Keratinocyte (primary cell): ENCODE data around the gene TRPM2. TPM values are rescaled to one million over a fixed set of nuclear protein-coding genes. Genes with fewer than 3 reads are reported as not detected.

Experiments
- DNase-seq: peaks from one replicate; pipeline ENCODE4 v3.0.0-alpha.2; 2011; ENCODE audit warnings: low read depth, missing footprints, low spot score
- FAIRE-seq: peaks from 2 replicates; lab custom pipeline; 2011; peaks lifted over from hg19 to GRCh38; lab: Jason Lieb, UNC
- H2AFZ ChIP-seq: 2 replicates; pipeline ENCODE4 v1.6.0; 2012; ENCODE audit warnings: low read length, control low read depth, inconsistent platforms; ENCODE audit not compliant: control insufficient read depth
- H3K27ac ChIP-seq: 2 replicates; pipeline ENCODE4 v1.5.1; 2011; ENCODE audit warnings: low read length; ENCODE audit not compliant: control insufficient read depth, insufficient read depth
- H3K27me3 ChIP-seq: 3 replicates; pipeline ENCODE4 v1.6.0; 2011; ENCODE audit warnings: low read length; ENCODE audit not compliant: control insufficient read depth, insufficient read depth; ENCODE audit errors: extremely low read depth
- H3K36me3 ChIP-seq, 2 experiments: 2 replicates in 1 of 2; 3 replicates in 1 of 2; pipeline ENCODE4 v1.5.1; 2011; ENCODE audit warnings: low read length in 2 of 2, mild to moderate bottlenecking in 1 of 2; ENCODE audit not compliant: control insufficient read depth in 2 of 2, insufficient read depth in 2 of 2; ENCODE audit errors: extremely low read depth in 1 of 2
- H3K4me1 ChIP-seq: 3 replicates; pipeline ENCODE4 v1.5.1; 2011; ENCODE audit warnings: low read length; ENCODE audit not compliant: control insufficient read depth, insufficient read depth; ENCODE audit errors: extremely low read depth
- H3K4me2 ChIP-seq: 3 replicates; pipeline ENCODE4 v1.6.0; 2011; ENCODE audit warnings: low read depth, low read length; ENCODE audit not compliant: control insufficient read depth, insufficient read depth; ENCODE audit errors: extremely low read depth
- H3K4me3 ChIP-seq, 3 experiments: fragments of 200-600 bp in 1 of 3; sonication (generic) in 1 of 3; 2 replicates in 2 of 3; 3 replicates in 1 of 3; pipeline ENCODE4 v1.5.1; 2011 to 2016; ENCODE audit warnings: low read length in 3 of 3, mild to moderate bottlenecking in 3 of 3, control low read depth in 2 of 3, inconsistent platforms in 1 of 3, low read depth in 1 of 3, mixed read lengths in 1 of 3, mixed run types in 1 of 3, moderate library complexity in 1 of 3; ENCODE audit not compliant: control insufficient read depth in 2 of 3, insufficient read depth in 2 of 3; ENCODE audit errors: extremely low read depth in 1 of 3
- H3K79me2 ChIP-seq: 2 replicates; pipeline ENCODE4 v1.6.0; 2012; ENCODE audit warnings: low read length; ENCODE audit not compliant: control insufficient read depth, insufficient read depth
- H3K9ac ChIP-seq: 3 replicates; pipeline ENCODE4 v1.6.0; 2011; ENCODE audit warnings: low read length; ENCODE audit not compliant: control insufficient read depth, insufficient read depth; ENCODE audit errors: extremely low read depth
- H3K9me1 ChIP-seq: 3 replicates; pipeline ENCODE4 v1.6.0; 2011; ENCODE audit warnings: low read length; ENCODE audit not compliant: control insufficient read depth, insufficient read depth; ENCODE audit errors: extremely low read depth
- H3K9me3 ChIP-seq: 2 replicates; pipeline ENCODE4 v1.5.1; 2012; ENCODE audit warnings: low read depth, low read length; ENCODE audit not compliant: control insufficient read depth
- H4K20me1 ChIP-seq: 3 replicates; pipeline ENCODE4 v1.6.0; 2011; ENCODE audit warnings: low read length; ENCODE audit not compliant: control insufficient read depth, insufficient read depth; ENCODE audit errors: extremely low read depth
- EZH2 ChIP-seq: IDR thresholded peaks from one replicate; pipeline ENCODE4 v1.6.1; 2012; ENCODE audit warnings: inconsistent platforms, mild to moderate bottlenecking, low read length, moderate library complexity
- dilution Hi-C: fragments of 300-500 bp; cut with MboI; formaldehyde crosslinking; loops from one replicate; pipeline ENCODE4 v1.7.0; 2020; ENCODE audit warnings: low sequenced_read_pairs; ENCODE audit not compliant: extremely low pct_ligation_motif_present
- polyA plus RNA-seq, 5 experiments: library from polyadenylated mRNA; depleted of rRNA in 3 of 5; stranded (reverse) in 3 of 5; stranded (forward) in 1 of 5; unstranded in 1 of 5; fragments of >200 nt; gene quantifications; 1 replicate in 1 of 5; 2 replicates in 3 of 5; 3 replicates in 1 of 5; pipeline versions ENCODE4 v1.2.1 to v1.2.3, GENCODE V29; 2011 to 2012; ENCODE audit warnings: missing spikeins in 2 of 5, low read depth in 1 of 5, low replicate concordance in 1 of 5
- TF ChIP-seq, protein P1 (sequence below), 3 experiments: IDR thresholded peaks in 1 of 3; conservative IDR thresholded peaks in 1 of 3; optimal IDR thresholded peaks in 1 of 3; 2 replicates in 2 of 3; 3 replicates in 1 of 3; pipeline versions ENCODE3 to v1.5.1; 2011; ENCODE audit warnings: low read length in 3 of 3, mild to moderate bottlenecking in 3 of 3, moderate library complexity in 2 of 3, control low read depth in 1 of 3, inconsistent platforms in 1 of 3; ENCODE audit not compliant: insufficient read depth in 2 of 3; ENCODE audit errors: extremely low read depth in 1 of 3

TRPM2 gene
- polyA plus RNA-seq, 1 donor (not counting 4 experiments of a cell fraction or from before 2014, with no cell fraction given) = 0.31 TPM

DNA sequence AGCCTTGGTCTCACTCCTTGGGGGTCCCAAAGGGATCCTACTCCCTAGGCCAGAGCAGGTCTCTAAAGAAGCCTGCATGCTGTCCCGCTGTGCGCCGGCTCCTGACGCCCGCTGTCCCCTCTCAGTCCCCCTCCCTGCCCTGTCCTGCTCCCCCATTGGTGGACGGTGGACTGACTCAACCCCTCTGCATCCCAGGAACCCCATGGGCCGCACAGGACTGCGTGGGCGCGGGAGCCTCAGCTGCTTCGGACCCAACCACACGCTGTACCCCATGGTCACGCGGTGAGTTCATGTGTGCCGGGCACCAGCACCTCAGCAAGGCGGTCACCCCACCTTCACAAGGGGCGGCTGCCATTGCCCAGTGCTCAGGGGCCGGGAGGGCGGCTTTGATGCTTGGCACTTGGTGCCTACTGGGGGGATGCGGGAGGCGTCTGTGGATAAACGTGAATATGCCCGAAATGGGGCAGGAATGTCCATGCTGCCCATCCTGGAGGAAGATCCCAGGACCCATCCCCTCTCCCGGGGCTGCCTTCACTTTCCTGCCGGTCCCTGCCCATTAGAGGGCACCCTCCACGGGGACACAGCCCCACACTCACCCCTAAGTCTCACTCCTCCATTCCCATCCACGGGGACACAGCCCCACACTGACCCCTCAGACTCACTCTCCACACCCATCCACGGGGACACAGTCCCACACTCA lies 81.7 kb downstream of the TRPM2 start:
- Histone ChIP-seq H4K20me1 (no peaks in the 10 kb centered on the region), H3K9me1 (no peaks in the 10 kb centered on the region), H3K4me3 (no peak overlapping the region), H3K4me2 (no peak overlapping the region), H3K4me1 (no peaks in the 10 kb centered on the region), H2AFZ (no peak overlapping the region), H3K36me3 (no peaks in the 10 kb centered on the region), H3K9me3 (no peaks in the 10 kb centered on the region), H3K27me3 (peaks cover 16% of the 10 kb centered on the region), H3K9ac (no peak overlapping the region), H3K27ac (no peak overlapping the region), H3K79me2 (no peaks in the 10 kb centered on the region)
- dilution Hi-C loops = no loop called here
- TF ChIP-seq, protein P1, sequence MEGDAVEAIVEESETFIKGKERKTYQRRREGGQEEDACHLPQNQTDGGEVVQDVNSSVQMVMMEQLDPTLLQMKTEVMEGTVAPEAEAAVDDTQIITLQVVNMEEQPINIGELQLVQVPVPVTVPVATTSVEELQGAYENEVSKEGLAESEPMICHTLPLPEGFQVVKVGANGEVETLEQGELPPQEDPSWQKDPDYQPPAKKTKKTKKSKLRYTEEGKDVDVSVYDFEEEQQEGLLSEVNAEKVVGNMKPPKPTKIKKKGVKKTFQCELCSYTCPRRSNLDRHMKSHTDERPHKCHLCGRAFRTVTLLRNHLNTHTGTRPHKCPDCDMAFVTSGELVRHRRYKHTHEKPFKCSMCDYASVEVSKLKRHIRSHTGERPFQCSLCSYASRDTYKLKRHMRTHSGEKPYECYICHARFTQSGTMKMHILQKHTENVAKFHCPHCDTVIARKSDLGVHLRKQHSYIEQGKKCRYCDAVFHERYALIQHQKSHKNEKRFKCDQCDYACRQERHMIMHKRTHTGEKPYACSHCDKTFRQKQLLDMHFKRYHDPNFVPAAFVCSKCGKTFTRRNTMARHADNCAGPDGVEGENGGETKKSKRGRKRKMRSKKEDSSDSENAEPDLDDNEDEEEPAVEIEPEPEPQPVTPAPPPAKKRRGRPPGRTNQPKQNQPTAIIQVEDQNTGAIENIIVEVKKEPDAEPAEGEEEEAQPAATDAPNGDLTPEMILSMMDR (optimal IDR thresholded peaks at IDR 0.05 in 1 of 3, IDR thresholded peaks at IDR 0.05 in 1 of 3, conservative IDR thresholded peaks at IDR 0.05 in 1 of 3; ENCODE audit: extremely low read depth in 1 of 3, insufficient read depth in 2 of 3, low read length in 3 of 3) = no peak
- TF ChIP-seq EZH2 = no peak
- no peak for DNase-seq
- FAIRE-seq = no peak

DNA sequence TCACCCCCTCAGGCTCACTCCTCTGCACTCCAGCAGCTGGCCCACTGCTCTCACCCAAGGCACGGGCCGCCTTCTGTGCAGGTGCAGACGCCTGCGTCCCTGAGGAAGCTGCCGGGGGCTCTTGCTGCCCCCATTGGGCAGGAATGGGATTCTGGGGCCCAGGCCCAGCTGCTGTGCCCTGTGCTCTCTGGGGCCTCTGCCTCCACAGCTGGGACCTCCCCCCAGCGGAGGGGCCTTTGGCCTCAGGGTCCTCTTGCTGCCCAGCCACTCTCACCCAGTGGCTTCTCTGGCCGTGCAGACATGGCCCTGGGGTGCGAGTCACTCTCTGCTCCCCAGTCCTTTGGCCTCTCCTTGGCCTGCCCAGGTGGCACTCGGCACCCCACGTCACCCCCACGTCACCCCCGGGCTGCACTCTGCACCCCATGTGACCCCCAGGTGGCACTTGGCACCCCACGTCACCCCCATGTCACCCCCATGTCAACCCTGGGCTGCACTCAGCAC lies 82.7 kb downstream of the TRPM2 start:
- H3K9me1 ChIP-seq = no peaks in the 10 kb centered on the region
- DNase-seq = no peak
- TF ChIP-seq, protein P1 (optimal IDR thresholded peaks at IDR 0.05 in 1 of 3, IDR thresholded peaks at IDR 0.05 in 1 of 3, conservative IDR thresholded peaks at IDR 0.05 in 1 of 3; ENCODE audit: extremely low read depth in 1 of 3, insufficient read depth in 2 of 3, low read length in 3 of 3) = no peak
- TF ChIP-seq EZH2 = no peak

More for the DNA sequence above, 82.7 kb downstream of the TRPM2 start:
- Histone ChIP-seq H3K4me1 (no peaks in the 10 kb centered on the region), H3K36me3 (no peaks in the 10 kb centered on the region), H3K4me3 (no peak overlapping the region), H3K9ac (no peak overlapping the region), H3K79me2 (no peaks in the 10 kb centered on the region), H4K20me1 (no peaks in the 10 kb centered on the region), H3K27me3 (peaks cover 16% of the 10 kb centered on the region), H3K27ac (no peak overlapping the region), H3K4me2 (no peak overlapping the region), H2AFZ (no peak overlapping the region), H3K9me3 (no peaks in the 10 kb centered on the region)
- FAIRE-seq = no peak
- dilution Hi-C loops = no loop called here
